PC-9 (cell line): Measurements from ENCODE around the gene RPS2. TPM values are rescaled to one million over a fixed set of nuclear protein-coding genes. Genes with fewer than 3 reads are reported as not detected.

Experiments used
- BruUV-seq: library from RNA; stranded (reverse); fragments of 400-500 nt; replicated peaks from 2 replicates; lab custom pipeline; 2021; lab: Mats Ljungman, UMichigan
- CTCF ChIA-PET: fragments of 300-600 bp; sonication (Branson Sonifier 250); formaldehyde crosslinking; loops from one replicate; lab custom pipeline; 2022; ENCODE audit warnings: antibody characterized with exemption; lab: Charles Lee
- POLR2A ChIA-PET: fragments of 300-600 bp; sonication (Branson Sonifier 250); formaldehyde crosslinking; loops from one replicate; lab custom pipeline; 2022; ENCODE audit warnings: antibody characterized with exemption; ENCODE audit not compliant: unreplicated experiment; lab: Charles Lee
- DNase-seq, 2 experiments: peaks; one replicate each; pipeline versions ENCODE4 v3.0.0 to v3.0.0-alpha.2; 2015 to 2022; ENCODE audit warnings: mixed read lengths in 1 of 2
- H2AFZ ChIP-seq: fragments of 200-600 bp; sonication (generic); 2 replicates; pipeline ENCODE4 v1.8.1; 2017; ENCODE audit warnings: antibody characterized with exemption
- H3F3A ChIP-seq: fragments of 200-600 bp; sonication (generic); 2 replicates; pipeline ENCODE4 v1.8.1; 2017; ENCODE audit warnings: antibody characterized with exemption, mild to moderate bottlenecking, low read depth; ENCODE audit not compliant: insufficient read depth
- H3K27ac ChIP-seq: fragments of 200-600 bp; sonication (generic); 2 replicates; pipeline ENCODE4 v1.6.1; 2016; ENCODE audit warnings: mixed run types
- H3K27me3 ChIP-seq: fragments of 200-600 bp; sonication (generic); 2 replicates; pipeline ENCODE4 v1.6.1; 2016; ENCODE audit warnings: low read depth, mixed run types; ENCODE audit not compliant: insufficient read depth
- H3K36me3 ChIP-seq: fragments of 200-600 bp; sonication (generic); 2 replicates; pipeline ENCODE4 v1.6.1; 2016; ENCODE audit warnings: low read depth, mixed run types
- H3K4me1 ChIP-seq: fragments of 200-600 bp; sonication (generic); replicated peaks from 2 replicates; pipeline ENCODE4 v1.6.1; 2016; ENCODE audit warnings: mixed run types; ENCODE audit not compliant: insufficient read depth
- H3K4me2 ChIP-seq: fragments of 200-600 bp; sonication (generic); 2 replicates; pipeline ENCODE4 v1.6.1; 2017; ENCODE audit warnings: mixed run types
- H3K4me3 ChIP-seq: fragments of 200-600 bp; sonication (generic); 2 replicates; pipeline ENCODE4 v1.6.1; 2016; ENCODE audit warnings: mixed run types
- H3K79me2 ChIP-seq: fragments of 200-600 bp; sonication (generic); 2 replicates; pipeline ENCODE4 v1.6.1; 2017; ENCODE audit warnings: low read depth, mixed run types
- H3K9me2 ChIP-seq: fragments of 200-600 bp; sonication (generic); 2 replicates; pipeline ENCODE4 v1.8.1; 2017; ENCODE audit warnings: mild to moderate bottlenecking; ENCODE audit not compliant: insufficient read depth
- H3K9me3 ChIP-seq: fragments of 200-600 bp; sonication (generic); 2 replicates; pipeline ENCODE4 v1.8.1; 2016; ENCODE audit warnings: low read depth; ENCODE audit not compliant: insufficient read depth
- H4K20me1 ChIP-seq: fragments of 200-600 bp; sonication (generic); 2 replicates; pipeline ENCODE4 v1.8.1; 2017; ENCODE audit not compliant: insufficient read depth
- CTCF ChIP-seq: fragments of 200-600 bp; sonication (generic); conservative IDR thresholded peaks from 2 replicates; pipeline ENCODE4 v1.6.1; 2017; ENCODE audit warnings: mixed run types, antibody characterized with exemption, mild to moderate bottlenecking, moderate library complexity
- EZH2 ChIP-seq: fragments of 200-600 bp; sonication (generic); IDR thresholded peaks from 2 replicates; pipeline ENCODE4 v1.8.0; 2017; ENCODE audit warnings: antibody characterized with exemption, low read depth
- intact Hi-C: fragments of 100-400 bp; cut with micrococcal nuclease; formaldehyde crosslinking; loops from one replicate; pipeline ENCODE4 v1.10.0; 2022; ENCODE audit not compliant: unreplicated experiment
- total RNA-seq: library from RNA; stranded (reverse); gene quantifications from 2 replicates; pipeline ENCODE4 v1.2.3, GENCODE V29; 2021

The RPS2 gene
- total RNA-seq, 1 experiment from 2014 or later, result 3,808 TPM

DNA sequence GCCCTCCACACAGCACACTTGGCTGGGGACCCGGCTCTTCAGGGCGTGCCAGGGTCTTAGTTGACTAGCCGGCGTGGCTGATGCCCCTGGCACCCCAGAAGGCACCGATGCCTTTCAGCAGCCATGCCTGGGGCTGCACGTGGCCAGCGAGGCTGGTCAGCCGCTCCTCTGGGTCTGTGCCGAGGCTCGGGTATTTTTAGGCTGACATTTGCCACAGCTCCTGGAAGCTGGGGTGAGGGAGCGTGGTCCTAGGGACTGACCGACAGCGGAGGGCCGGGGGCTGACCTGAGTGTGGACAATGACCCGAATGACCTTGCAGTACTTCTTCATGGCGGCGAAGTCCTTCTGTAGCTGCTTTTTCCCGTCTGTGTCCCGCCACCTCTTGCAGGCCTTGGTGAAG lies 14.1 kb downstream of the RPS2 start:
- ChIA-PET POLR2A (interaction anchor here (0.5 kb wide), 1 partner anchor 12 kb away, joined by 6 read pairs; no protein-coding TSS in a partner anchor), CTCF (no interaction called here)
- Histone ChIP-seq H3K79me2 (no peaks in the 10 kb centered on the region), H3K27ac (no peak overlapping the region), H3K9me3 (no peaks in the 10 kb centered on the region), H3K4me1 (no peaks in the 10 kb centered on the region), H3K4me2 (no peak overlapping the region), H2AFZ (no peak overlapping the region), H4K20me1 (no peaks in the 10 kb centered on the region), H3F3A (no peaks in the 10 kb centered on the region), H3K36me3 (no peaks in the 10 kb centered on the region), H3K4me3 (no peak overlapping the region), H3K27me3 (no peaks in the 10 kb centered on the region), H3K9me2 (no peaks in the 10 kb centered on the region)
- BruUV-seq, result no TSS peak
- TF ChIP-seq CTCF (no peak), EZH2 (no peak)
- intact Hi-C loops, result no loop called here
- no peak for DNase-seq

DNA sequence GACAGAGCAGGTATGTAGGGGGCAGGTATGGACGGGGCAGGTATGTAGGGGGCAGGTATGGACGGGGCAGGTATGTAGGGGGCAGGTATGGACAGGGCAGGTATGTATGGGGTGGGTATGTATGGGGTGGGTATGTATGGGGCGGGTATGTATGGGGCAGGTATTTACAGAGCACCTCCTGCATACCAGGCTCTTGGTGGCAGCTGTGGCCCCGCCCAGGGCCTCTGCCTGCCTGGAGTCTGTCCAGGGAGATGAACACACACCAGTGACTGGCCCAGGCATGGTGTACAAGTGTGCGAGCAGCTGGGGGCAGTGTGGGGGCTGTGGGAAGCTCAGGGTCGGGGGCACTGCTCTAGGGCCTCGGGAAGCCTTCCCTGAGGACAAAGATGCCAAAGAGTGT lies 14.6 kb downstream of the RPS2 start:
- POLR2A ChIA-PET, result interaction anchor here (0.5 kb wide), 1 partner anchor 12 kb away, joined by 6 read pairs; no protein-coding TSS in a partner anchor
- Histone ChIP-seq H3F3A (no peaks in the 10 kb centered on the region), H3K27ac (no peak overlapping the region), H4K20me1 (no peaks in the 10 kb centered on the region), H3K9me2 (no peaks in the 10 kb centered on the region), H2AFZ (no peak overlapping the region), H3K4me3 (no peak overlapping the region), H3K4me2 (no peak overlapping the region), H3K9me3 (no peaks in the 10 kb centered on the region), H3K79me2 (no peaks in the 10 kb centered on the region), H3K36me3 (no peaks in the 10 kb centered on the region), H3K4me1 (no peaks in the 10 kb centered on the region), H3K27me3 (no peaks in the 10 kb centered on the region)
- intact Hi-C loops, result no loop called here
- DNase-seq, result peak in 1 of 2 experiments; percentile 35
- TF ChIP-seq EZH2, result no peak
- CTCF ChIA-PET, result no interaction called here
- BruUV-seq, result no TSS peak

DNA sequence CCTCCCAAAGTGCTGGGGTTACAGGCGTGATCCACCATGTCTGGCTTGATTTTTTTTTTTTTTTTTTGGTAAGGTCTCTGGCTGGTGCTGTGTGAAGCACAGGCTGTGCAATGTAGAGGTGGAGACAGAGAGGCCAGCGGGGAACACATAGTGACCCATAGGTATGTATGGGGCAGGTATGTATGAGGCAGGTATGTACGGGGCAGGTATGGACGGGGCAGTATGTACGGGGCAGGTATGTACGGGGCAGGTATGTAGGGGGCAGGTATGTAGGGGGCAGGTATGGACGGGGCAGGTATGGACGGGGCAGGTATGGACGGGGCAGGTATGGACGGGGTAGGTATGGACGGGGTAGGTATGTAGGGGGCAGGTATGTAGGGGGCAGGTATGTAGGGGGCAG lies 15.1 kb downstream of the RPS2 start:
- Histone ChIP-seq H4K20me1 (no peaks in the 10 kb centered on the region), H3K4me1 (no peaks in the 10 kb centered on the region), H3K79me2 (no peaks in the 10 kb centered on the region), H3K27ac (no peak overlapping the region), H3K27me3 (no peaks in the 10 kb centered on the region), H3F3A (peaks cover under 1% of the 10 kb centered on the region; the same call in 1 of the 2 replicates), H3K9me3 (no peaks in the 10 kb centered on the region), H3K9me2 (no peaks in the 10 kb centered on the region), H3K36me3 (no peaks in the 10 kb centered on the region), H2AFZ (no peak overlapping the region), H3K4me2 (no peak overlapping the region), H3K4me3 (no peak overlapping the region)
- ChIA-PET CTCF (interaction anchor here (0.5 to 0.7 kb wide), 2 partner anchors 8 to 84 kb away, joined by 3 to 6 read pairs; no protein-coding TSS in a partner anchor), POLR2A (no interaction called here)
- DNase-seq, result no peak
- intact Hi-C loops, result no loop called here
- TF ChIP-seq CTCF (no peak), EZH2 (no peak)
- no TSS peak for BruUV-seq

DNA sequence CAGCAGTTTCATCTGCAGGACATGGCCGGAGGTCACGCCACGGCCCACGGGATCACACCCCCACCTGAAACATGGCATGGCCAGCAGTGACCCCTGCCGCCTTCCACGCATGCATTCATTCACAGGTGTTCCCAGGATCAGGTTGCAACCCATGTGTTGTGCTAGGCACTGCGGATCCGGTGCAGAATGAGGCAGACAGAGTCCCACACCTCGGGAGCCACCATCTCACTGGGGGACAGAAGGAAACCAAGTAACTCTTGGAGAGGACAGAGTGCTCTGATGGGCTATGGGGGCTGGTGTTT lies 17.3 kb downstream of the RPS2 start:
- CTCF ChIA-PET, result no interaction called here
- no peak for TF ChIP-seq CTCF
- TF ChIP-seq EZH2, result no peak
- POLR2A ChIA-PET, result no interaction called here

More for the DNA sequence above, 17.3 kb downstream of the RPS2 start:
- DNase-seq, result no peak
- H3K36me3 ChIP-seq, result no peaks in the 10 kb centered on the region
- H3F3A ChIP-seq, result peaks cover 17% of the 10 kb centered on the region; the same call in 1 of the 2 replicates
- no peaks in the 10 kb centered on the region for H3K9me2 ChIP-seq
- peaks cover 6% of the 10 kb centered on the region; the same call in 1 of the 2 replicates for H3K79me2 ChIP-seq
- H3K4me2 ChIP-seq, result no peak overlapping the region
- intact Hi-C loops, result no loop called here
- no peak overlapping the region for H2AFZ ChIP-seq
- H3K27me3 ChIP-seq, result no peaks in the 10 kb centered on the region
- H4K20me1 ChIP-seq, result 0 out of 2 replicates have a peak, but pooled peaks cover 3% of the 10 kb centered on the region
- no peak overlapping the region for H3K4me3 ChIP-seq
- no peaks in the 10 kb centered on the region for H3K9me3 ChIP-seq
- no TSS peak for BruUV-seq
- 0 out of 2 replicates have a peak, but pooled peaks cover under 1% of the 10 kb centered on the region for H3K4me1 ChIP-seq
- H3K27ac ChIP-seq, result no peak overlapping the region
